ENCODE measurements around the gene HMGB1.
A peak's percentile ranks its signal among the peaks of the same experiment; 100 is the strongest.

The HMGB1 gene

DNA sequence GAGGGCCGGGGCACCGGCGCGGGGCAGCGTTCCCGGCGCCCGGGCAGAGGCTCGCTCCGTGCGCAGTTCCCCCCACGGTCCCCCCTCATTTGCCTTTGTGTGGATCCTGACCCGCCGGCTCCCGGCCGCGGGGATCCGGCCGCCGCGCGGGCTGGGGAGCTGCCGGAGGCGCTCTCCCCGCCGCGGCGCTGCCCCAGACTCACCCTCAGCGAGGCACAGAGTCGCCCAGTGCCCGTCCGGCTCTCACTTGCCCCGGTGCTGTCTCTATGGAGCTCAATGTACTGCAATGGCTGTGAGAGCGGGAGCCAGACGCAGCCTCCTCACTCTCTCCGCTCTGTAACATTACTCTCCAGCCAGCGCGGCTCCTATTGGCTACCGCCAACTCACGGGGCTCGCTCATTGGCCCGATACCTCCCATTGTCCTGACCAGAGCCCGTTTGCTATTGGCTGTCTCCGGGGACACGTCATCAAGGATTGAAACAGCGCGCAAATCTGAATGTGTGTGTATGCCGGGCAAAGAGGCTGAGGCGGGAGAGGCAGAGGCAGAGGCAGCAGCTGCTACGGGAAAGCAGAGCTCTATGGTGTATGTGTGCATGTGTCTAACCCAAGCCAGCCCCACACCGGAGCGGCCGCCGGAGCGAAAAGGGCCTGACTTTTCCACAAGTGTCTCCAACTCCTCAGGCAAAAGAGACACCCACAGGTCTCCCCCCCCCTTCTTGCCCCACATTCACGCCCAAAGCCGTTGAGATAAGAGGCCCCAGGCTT lies at the start of gene HMGB1:
Gene HMGB1, minus strand, starts transcription at position 344 of the 765 bp plus-strand sequence. CDS start 2,256 bp downstream, outside the sequence.
- POLR2A ChIA-PET = no interaction called here
- no peak for TF ChIP-seq CTCF (IDR thresholded peaks at IDR 0.05; ENCODE audit: control extremely low read depth, extremely low read depth, low read depth, missing control alignments)
- CTCF ChIA-PET = no interaction called here
- peak; percentile 95 for DNase-seq (ENCODE audit: extremely low spot score)

- no peak for DNase-seq (ENCODE audit: extremely low spot score)
- TF ChIP-seq CTCF (IDR thresholded peaks at IDR 0.05; ENCODE audit: control extremely low read depth, extremely low read depth, low read depth, missing control alignments) = no peak
- CTCF ChIA-PET = no interaction called here
- POLR2A ChIA-PET = no interaction called here
Observed at GRCh38 chr13:30510811-30511371, 45.2 kb upstream of the HMGB1 start.

GRCh38 chr13:30510091-30510490 lies 44.4 kb upstream of the HMGB1 start:
- POLR2A ChIA-PET = no interaction called here
- TF ChIP-seq CTCF (IDR thresholded peaks at IDR 0.05; ENCODE audit: control extremely low read depth, extremely low read depth, low read depth, missing control alignments) = no peak
- CTCF ChIA-PET = no interaction called here
- no peak for DNase-seq (ENCODE audit: extremely low spot score)

DNA sequence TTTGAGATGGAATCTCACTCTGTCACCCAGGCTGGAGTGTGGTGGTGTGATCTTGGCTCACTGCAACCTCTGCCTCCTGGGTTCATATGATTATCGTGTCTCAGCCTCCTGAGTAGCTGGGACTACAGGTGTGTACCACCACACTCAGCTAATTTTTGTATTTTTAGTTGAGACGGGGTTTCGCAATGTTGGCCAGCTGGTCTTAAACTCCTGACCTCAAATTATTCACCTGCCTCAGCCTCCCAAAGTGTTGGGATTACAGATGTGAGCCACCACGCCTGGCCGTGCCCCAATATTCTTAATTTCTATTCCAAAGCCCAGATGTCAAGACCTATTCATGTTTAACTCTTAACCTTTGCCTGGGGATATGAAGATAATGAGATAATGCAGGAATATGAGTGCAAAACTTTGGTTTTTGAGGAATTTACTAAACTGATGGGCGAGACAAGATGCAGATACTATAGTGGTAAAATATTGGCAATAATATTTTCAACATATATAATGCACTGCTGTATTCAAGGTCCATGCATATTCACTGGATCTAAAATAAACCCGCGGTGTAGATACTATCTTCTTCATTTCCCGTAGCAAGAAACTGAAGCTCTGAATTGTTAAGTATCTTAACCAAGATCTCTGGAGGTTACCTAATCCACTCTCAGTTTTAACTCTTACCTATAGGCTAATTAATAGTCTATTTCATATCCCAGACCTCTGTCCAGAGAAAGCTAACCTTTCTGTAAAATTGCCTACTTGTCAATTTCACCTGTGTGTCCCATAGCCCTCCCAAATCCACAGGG lies 43.7 kb upstream of the HMGB1 start:
- no peak for DNase-seq (ENCODE audit: extremely low spot score)
- no peak for TF ChIP-seq CTCF (IDR thresholded peaks at IDR 0.05; ENCODE audit: control extremely low read depth, extremely low read depth, low read depth, missing control alignments)
- ChIA-PET CTCF (interaction anchor here (1.2 kb wide), 1 partner anchor 19 kb away, joined by 3 read pairs; no protein-coding TSS in a partner anchor), POLR2A (no interaction called here)

DNA sequence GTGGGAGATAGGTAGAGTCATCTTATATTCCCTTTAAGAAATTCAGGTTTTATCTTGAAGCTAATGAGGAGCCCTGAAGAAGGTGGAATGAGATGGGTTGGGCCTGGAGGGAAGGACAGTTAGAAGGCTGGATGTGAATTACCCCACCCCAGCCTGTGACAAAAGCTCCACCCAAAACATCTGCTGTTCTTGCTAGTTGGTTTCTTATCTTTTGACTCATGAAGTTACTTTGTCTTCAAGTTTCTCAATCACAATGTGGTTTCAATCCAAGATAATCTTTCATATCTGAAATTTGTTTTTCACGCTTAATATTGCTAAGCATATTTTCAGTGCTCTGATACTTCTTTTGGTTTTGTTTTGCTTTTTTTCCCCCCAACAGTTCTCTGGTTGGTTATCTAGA lies 38.3 kb upstream of the HMGB1 start:
- CTCF ChIA-PET = interaction anchor here (1.1 to 1.2 kb wide), 2 partner anchors 13 to 15 kb away, joined by 3 read pairs; no protein-coding TSS in a partner anchor

More for the DNA sequence above, 38.3 kb upstream of the HMGB1 start:
- DNase-seq (ENCODE audit: extremely low spot score) = peak; percentile 44
- TF ChIP-seq CTCF (IDR thresholded peaks at IDR 0.05; ENCODE audit: control extremely low read depth, extremely low read depth, low read depth, missing control alignments) = no peak
- POLR2A ChIA-PET = interaction anchor here (0.7 kb wide), 1 partner anchor 159 kb away, joined by 3 read pairs; no protein-coding TSS in a partner anchor

All from GM10248 (cell line).